Measurements from ENCODE around the gene SMIM38. TPM values are rescaled to one million over a fixed set of nuclear protein-coding genes. Genes with fewer than 3 reads are reported as not detected.

SMIM38 gene
- total and polyA plus RNA-seq, 7 donors = 0.03 to 0.54 (median 0.10) TPM; not detected in 1

DNA sequence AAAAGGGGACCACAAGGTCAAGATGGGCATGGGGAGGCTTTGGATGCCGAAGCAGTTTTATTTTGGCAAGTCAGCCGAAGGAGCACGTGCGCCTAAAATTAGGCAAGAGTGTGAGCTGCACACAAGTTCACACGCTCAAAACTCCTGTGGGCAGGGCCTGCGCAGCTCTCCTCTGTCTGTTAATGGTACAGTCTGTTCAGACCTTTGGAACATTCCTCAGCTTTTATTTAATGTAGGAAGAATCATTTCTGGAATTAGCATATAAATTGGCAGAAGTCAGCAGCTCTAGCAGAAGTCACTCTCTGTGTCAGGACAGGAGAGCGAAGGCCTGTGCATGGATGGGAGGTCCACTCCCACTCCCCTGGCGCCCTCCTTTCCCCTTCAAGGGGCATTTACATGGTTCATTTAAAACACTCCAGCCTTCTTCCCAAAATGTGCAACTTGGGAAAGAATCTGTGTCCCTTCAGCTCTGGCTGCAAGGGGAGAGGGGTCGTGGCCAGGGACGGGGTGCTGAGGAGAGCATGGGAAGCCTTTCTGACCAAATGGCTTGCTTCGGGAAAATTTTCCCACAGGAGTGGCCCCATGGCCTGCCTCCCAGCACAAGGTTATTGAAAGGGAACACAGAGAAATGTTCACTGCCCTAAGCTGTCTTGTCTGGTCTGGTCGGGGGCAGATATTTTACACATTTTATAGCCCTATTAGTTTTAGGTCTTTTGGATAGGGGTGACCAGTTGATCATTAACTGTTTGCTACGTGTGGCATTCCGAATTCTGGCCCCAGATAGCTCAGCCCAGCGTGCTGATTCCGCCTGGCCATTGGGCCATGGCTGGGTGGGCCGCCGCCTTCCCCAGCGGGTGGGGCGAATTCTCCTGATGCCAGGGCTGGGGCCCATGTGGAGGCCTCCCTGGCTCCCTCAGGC, 43.9 kb upstream of the SMIM38 start:
- Histone ChIP-seq H3K27me3 (ENCODE audit: insufficient read depth in 3 of 3, low read length in 2 of 3) (no peaks in the 10 kb centered on the region), H3K4me1 (peaks cover 7% of the 10 kb centered on the region), H3K9me3 (no peaks in the 10 kb centered on the region), H3K4me3 (no peak overlapping the region), H3K36me3 (ENCODE audit: insufficient read depth in 1 of 2, low read depth in 1 of 2) (no peaks in the 10 kb centered on the region), H3K27ac (no peak overlapping the region)
- WGBS, 3 donors = 87 to 89% (median 87%) methylated on average over 20 of the region's 20 CpGs
- intact Hi-C loops (cut with DNase I) = no loop called here
- DNase-seq (no peak), ATAC-seq (no peak)
- TF ChIP-seq, protein P1, sequence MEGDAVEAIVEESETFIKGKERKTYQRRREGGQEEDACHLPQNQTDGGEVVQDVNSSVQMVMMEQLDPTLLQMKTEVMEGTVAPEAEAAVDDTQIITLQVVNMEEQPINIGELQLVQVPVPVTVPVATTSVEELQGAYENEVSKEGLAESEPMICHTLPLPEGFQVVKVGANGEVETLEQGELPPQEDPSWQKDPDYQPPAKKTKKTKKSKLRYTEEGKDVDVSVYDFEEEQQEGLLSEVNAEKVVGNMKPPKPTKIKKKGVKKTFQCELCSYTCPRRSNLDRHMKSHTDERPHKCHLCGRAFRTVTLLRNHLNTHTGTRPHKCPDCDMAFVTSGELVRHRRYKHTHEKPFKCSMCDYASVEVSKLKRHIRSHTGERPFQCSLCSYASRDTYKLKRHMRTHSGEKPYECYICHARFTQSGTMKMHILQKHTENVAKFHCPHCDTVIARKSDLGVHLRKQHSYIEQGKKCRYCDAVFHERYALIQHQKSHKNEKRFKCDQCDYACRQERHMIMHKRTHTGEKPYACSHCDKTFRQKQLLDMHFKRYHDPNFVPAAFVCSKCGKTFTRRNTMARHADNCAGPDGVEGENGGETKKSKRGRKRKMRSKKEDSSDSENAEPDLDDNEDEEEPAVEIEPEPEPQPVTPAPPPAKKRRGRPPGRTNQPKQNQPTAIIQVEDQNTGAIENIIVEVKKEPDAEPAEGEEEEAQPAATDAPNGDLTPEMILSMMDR (IDR thresholded peaks at IDR 0.05) = no peak

DNA sequence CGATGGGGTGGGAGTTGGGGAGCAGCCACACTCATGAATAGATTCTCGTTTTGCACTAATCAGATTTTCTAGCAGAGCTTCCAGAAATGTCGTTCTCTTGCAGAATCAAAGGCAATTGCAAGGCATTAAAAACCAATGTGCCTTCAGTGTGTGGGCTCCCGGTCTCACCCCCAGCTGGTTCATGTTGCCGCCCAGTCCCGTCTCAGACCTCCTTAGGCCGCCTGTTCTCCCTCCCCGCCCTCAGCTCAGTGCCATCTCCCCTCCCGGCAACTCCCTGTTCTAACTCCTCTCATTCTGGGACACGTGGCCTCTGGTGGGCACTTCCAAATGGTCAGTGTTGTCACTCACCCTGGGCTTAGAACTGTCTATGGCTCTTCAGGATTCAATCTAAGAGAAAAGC, 42.5 kb upstream of the SMIM38 start:
- 86 to 92% (median 91%) methylated on average over 10 of the region's 10 CpGs for WGBS, 3 donors
- Histone ChIP-seq H3K36me3 (ENCODE audit: insufficient read depth in 1 of 2, low read depth in 1 of 2) (no peaks in the 10 kb centered on the region), H3K4me1 (peaks cover 7% of the 10 kb centered on the region), H3K27me3 (ENCODE audit: insufficient read depth in 3 of 3, low read length in 2 of 3) (no peaks in the 10 kb centered on the region), H3K9me3 (no peaks in the 10 kb centered on the region), H3K27ac (no peak overlapping the region), H3K4me3 (no peak overlapping the region)
- no peak for ATAC-seq
- intact Hi-C loops (cut with DNase I) = no loop called here
- no peak for DNase-seq
- TF ChIP-seq, protein P1 (IDR thresholded peaks at IDR 0.05) = no peak

DNA sequence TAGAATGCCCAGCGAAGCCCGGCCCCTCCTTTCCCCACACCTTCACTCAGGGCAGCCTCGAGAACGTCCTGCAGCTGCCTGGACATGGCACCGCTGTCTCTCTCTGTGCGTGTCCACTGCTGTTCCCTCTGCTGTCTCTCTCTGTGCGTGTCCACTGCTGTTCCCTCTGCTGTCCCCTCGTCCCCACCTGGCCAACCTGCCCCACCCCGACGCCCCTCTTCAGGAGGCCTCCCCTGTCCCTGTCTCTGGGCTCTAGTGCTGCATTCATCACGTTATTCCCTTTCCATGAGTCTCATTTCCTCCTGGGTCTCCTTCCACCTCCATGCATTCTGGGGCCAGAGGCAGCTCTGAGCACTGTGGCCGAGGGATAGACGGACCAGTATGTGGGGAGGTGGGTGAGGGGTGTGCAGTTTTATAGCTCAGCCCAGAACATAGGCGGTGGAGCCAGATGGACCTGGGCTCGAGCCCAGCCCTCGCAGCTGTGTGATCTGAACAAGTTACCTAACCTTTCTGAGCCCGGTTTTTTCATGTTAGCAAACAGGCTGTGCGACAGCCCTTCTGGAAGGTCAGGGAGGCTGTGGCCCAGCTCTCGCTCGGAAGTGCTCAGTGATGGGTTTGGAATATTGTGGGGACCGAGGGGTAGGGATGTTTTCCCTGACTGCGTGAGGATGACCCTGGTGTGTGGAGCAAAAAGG, 41.9 kb upstream of the SMIM38 start:
- DNase-seq (no peak), ATAC-seq (no peak)
- 84 to 87% (median 87%) methylated on average over 22 of the region's 22 CpGs for WGBS, 3 donors
- Histone ChIP-seq H3K27ac (no peak overlapping the region), H3K36me3 (ENCODE audit: insufficient read depth in 1 of 2, low read depth in 1 of 2) (no peaks in the 10 kb centered on the region), H3K4me3 (no peak overlapping the region), H3K4me1 (peaks cover 7% of the 10 kb centered on the region), H3K9me3 (no peaks in the 10 kb centered on the region), H3K27me3 (ENCODE audit: insufficient read depth in 3 of 3, low read length in 2 of 3) (no peaks in the 10 kb centered on the region)
- intact Hi-C loops (cut with DNase I) = no loop called here
- TF ChIP-seq, protein P1 (IDR thresholded peaks at IDR 0.05) = no peak

DNA sequence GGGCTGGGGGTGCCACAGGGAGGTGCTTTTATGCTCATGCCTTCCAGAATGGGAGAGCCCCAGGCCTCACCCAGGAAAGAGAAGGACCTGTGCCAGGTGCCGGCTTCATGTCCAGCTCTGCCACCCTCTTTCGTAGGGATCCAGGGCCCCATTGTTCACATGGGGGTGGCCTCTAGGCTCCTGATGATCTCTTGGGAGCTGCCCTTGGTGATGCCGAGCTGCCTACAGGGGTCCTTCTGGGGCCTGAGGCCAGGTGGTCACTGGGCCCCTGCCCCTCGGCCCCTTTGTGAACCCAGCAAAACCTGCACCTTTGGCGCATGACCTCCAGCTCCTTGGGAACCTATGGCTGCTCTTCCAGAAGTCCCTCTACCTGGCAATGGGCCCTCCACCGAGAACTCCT, 41.4 kb upstream of the SMIM38 start:
- H3K27ac ChIP-seq = no peak overlapping the region
- 82 to 91% (median 84%) methylated on average over 6 of the region's 6 CpGs for WGBS, 3 donors
- no peak overlapping the region for H3K4me3 ChIP-seq
- intact Hi-C loops (cut with DNase I) = no loop called here
- no peak for ATAC-seq
- H3K9me3 ChIP-seq = no peaks in the 10 kb centered on the region
- H3K4me1 ChIP-seq = peaks cover 7% of the 10 kb centered on the region
- DNase-seq = no peak
- no peaks in the 10 kb centered on the region for H3K27me3 ChIP-seq (ENCODE audit: insufficient read depth in 3 of 3, low read length in 2 of 3)
- TF ChIP-seq, protein P1 (IDR thresholded peaks at IDR 0.05) = no peak
- H3K36me3 ChIP-seq (ENCODE audit: insufficient read depth in 1 of 2, low read depth in 1 of 2) = no peaks in the 10 kb centered on the region
